ENCODE measurements around the gene ASRGL1. TPM values are rescaled to one million over a fixed set of nuclear protein-coding genes. Genes with fewer than 3 reads are reported as not detected.

Gene ASRGL1
- total RNA-seq, 1 donor from 2014 or later, result 55.7 TPM

GRCh38 chr11:62344210-62344609, 7.0 kb downstream of the ASRGL1 start:
- Mint-ChIP-seq H3K4me1 (ENCODE audit: low read depth, unreplicated experiment) (peaks cover 4% of the 10 kb centered on the region), H3K36me3 (ENCODE audit: unreplicated experiment) (peaks cover 5% of the 10 kb centered on the region), H3K27ac (ENCODE audit: unreplicated experiment) (no peak overlapping the region), H3K4me3 (ENCODE audit: unreplicated experiment) (no peak overlapping the region), H3K9me3 (ENCODE audit: unreplicated experiment) (peaks cover 2% of the 10 kb centered on the region), H3K27me3 (ENCODE audit: unreplicated experiment) (no peaks in the 10 kb centered on the region)
- TF ChIP-seq, protein P1, sequence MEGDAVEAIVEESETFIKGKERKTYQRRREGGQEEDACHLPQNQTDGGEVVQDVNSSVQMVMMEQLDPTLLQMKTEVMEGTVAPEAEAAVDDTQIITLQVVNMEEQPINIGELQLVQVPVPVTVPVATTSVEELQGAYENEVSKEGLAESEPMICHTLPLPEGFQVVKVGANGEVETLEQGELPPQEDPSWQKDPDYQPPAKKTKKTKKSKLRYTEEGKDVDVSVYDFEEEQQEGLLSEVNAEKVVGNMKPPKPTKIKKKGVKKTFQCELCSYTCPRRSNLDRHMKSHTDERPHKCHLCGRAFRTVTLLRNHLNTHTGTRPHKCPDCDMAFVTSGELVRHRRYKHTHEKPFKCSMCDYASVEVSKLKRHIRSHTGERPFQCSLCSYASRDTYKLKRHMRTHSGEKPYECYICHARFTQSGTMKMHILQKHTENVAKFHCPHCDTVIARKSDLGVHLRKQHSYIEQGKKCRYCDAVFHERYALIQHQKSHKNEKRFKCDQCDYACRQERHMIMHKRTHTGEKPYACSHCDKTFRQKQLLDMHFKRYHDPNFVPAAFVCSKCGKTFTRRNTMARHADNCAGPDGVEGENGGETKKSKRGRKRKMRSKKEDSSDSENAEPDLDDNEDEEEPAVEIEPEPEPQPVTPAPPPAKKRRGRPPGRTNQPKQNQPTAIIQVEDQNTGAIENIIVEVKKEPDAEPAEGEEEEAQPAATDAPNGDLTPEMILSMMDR (IDR thresholded peaks at IDR 0.05; ENCODE audit: partially characterized antibody, unreplicated experiment), result no peak
- no peak for DNase-seq

- no peaks in the 10 kb centered on the region for H3K27me3 Mint-ChIP-seq (ENCODE audit: unreplicated experiment)
- peaks cover 2% of the 10 kb centered on the region for H3K9me3 Mint-ChIP-seq (ENCODE audit: unreplicated experiment)
- peaks cover 5% of the 10 kb centered on the region for H3K36me3 Mint-ChIP-seq (ENCODE audit: unreplicated experiment)
- DNase-seq, result no peak
- no peak overlapping the region for H3K27ac Mint-ChIP-seq (ENCODE audit: unreplicated experiment)
- H3K4me3 Mint-ChIP-seq (ENCODE audit: unreplicated experiment), result no peak overlapping the region
- H3K4me1 Mint-ChIP-seq (ENCODE audit: low read depth, unreplicated experiment), result no peaks in the 10 kb centered on the region
- TF ChIP-seq, protein P1 (IDR thresholded peaks at IDR 0.05; ENCODE audit: partially characterized antibody, unreplicated experiment), result no peak
Observed at GRCh38 chr11:62345861-62346260, 8.6 kb downstream of the ASRGL1 start.

GRCh38 chr11:62352355-62353336, 15.4 kb downstream of the ASRGL1 start:
- no peaks in the 10 kb centered on the region for H3K36me3 Mint-ChIP-seq (ENCODE audit: unreplicated experiment)
- H3K27me3 Mint-ChIP-seq (ENCODE audit: unreplicated experiment), result no peaks in the 10 kb centered on the region
- TF ChIP-seq, protein P1 (IDR thresholded peaks at IDR 0.05; ENCODE audit: partially characterized antibody, unreplicated experiment), result no peak
- H3K27ac Mint-ChIP-seq (ENCODE audit: unreplicated experiment), result no peak overlapping the region
- H3K4me3 Mint-ChIP-seq (ENCODE audit: unreplicated experiment), result peak overlapping the region; percentile 3
- DNase-seq, result no peak
- peaks cover 2% of the 10 kb centered on the region for H3K9me3 Mint-ChIP-seq (ENCODE audit: unreplicated experiment)
- H3K4me1 Mint-ChIP-seq (ENCODE audit: low read depth, unreplicated experiment), result peaks cover 9% of the 10 kb centered on the region

GRCh38 chr11:62353841-62354240, 16.6 kb downstream of the ASRGL1 start:
- no peaks in the 10 kb centered on the region for H3K36me3 Mint-ChIP-seq (ENCODE audit: unreplicated experiment)
- no peak overlapping the region for H3K4me3 Mint-ChIP-seq (ENCODE audit: unreplicated experiment)
- peaks cover 2% of the 10 kb centered on the region for H3K27me3 Mint-ChIP-seq (ENCODE audit: unreplicated experiment)
- TF ChIP-seq, protein P1 (IDR thresholded peaks at IDR 0.05; ENCODE audit: partially characterized antibody, unreplicated experiment), result no peak
- H3K9me3 Mint-ChIP-seq (ENCODE audit: unreplicated experiment), result peaks cover 2% of the 10 kb centered on the region
- DNase-seq, result no peak
- H3K4me1 Mint-ChIP-seq (ENCODE audit: low read depth, unreplicated experiment), result peaks cover 9% of the 10 kb centered on the region
- no peak overlapping the region for H3K27ac Mint-ChIP-seq (ENCODE audit: unreplicated experiment)

DNA sequence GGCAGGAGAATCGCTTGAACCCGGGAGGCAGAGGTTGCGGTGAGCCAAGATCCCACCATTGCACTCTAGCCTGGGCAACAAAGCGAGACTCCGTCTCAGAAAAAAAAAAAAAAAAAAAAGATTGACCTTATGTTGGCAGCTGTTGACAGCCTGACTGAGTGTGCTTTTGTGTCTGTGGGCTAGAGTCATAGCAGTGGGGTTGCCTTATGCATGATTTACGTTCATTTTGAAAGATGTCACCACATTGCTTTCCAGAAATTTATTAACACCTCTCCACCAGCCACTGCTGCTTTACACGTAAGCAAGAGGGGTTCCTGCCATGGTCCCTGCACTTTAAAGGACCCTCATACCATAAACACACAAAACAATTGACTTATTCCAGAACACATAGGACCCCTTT, 21.0 kb downstream of the ASRGL1 start:
- peak overlapping the region; percentile 41 for H3K27ac Mint-ChIP-seq (ENCODE audit: unreplicated experiment)
- no peak overlapping the region for H3K4me3 Mint-ChIP-seq (ENCODE audit: unreplicated experiment)
- peaks cover 2% of the 10 kb centered on the region for H3K27me3 Mint-ChIP-seq (ENCODE audit: unreplicated experiment)
- TF ChIP-seq, protein P1 (IDR thresholded peaks at IDR 0.05; ENCODE audit: partially characterized antibody, unreplicated experiment), result no peak
- no peak for DNase-seq
- no peaks in the 10 kb centered on the region for H3K36me3 Mint-ChIP-seq (ENCODE audit: unreplicated experiment)
- H3K9me3 Mint-ChIP-seq (ENCODE audit: unreplicated experiment), result no peaks in the 10 kb centered on the region
- H3K4me1 Mint-ChIP-seq (ENCODE audit: low read depth, unreplicated experiment), result peaks cover 9% of the 10 kb centered on the region
